HepG2 (cell line): ENCODE data around the gene HOXB6. TPM values are rescaled to one million over a fixed set of nuclear protein-coding genes. Genes with fewer than 3 reads are reported as not detected.

Experiments used
- ATAC-seq: fragments of 200-7000 bp; cut with Tn5 transposase; 3 replicates; pipeline ENCODE4 v1.9.1; 2020; ENCODE audit warnings: mild to moderate bottlenecking, moderate library complexity
- BruUV-seq: library from RNA; stranded (reverse); fragments of 400-500 nt; replicated peaks from 2 replicates; lab custom pipeline; 2021; lab: Mats Ljungman, UMichigan
- CTCF ChIA-PET: fragments of 300-600 bp; formaldehyde crosslinking; extraction: SDS; loops from one replicate; lab custom pipeline; 2021; ENCODE audit warnings: low total read pairs, inconsistent platforms, low intra/inter-chr PET ratio; lab: Yijun Ruan, JAX
- POLR2A ChIA-PET: fragments of 350-600 bp; sonication (Branson Sonifier 250); formaldehyde crosslinking; loops from one replicate; lab custom pipeline; 2020; ENCODE audit warnings: antibody characterized with exemption, inconsistent platforms; lab: Yijun Ruan, JAX
- DNase-seq: peaks from one replicate; pipeline ENCODE4 v3.0.0-alpha.2; 2015; ENCODE audit warnings: low spot score
- FAIRE-seq: peaks from 3 replicates; lab custom pipeline; 2011; peaks lifted over from hg19 to GRCh38; lab: Jason Lieb, UNC
- H2AFZ ChIP-seq: one replicate; pipeline ENCODE4 v1.6.1; 2011; ENCODE audit warnings: low read length, inconsistent platforms
- H3K27ac ChIP-seq: fragments of 300-600 bp; 3 replicates; pipeline ENCODE4 v1.8.0; 2011; ENCODE audit warnings: mixed run types, mild to moderate bottlenecking, mixed read lengths, low read length, inconsistent platforms; ENCODE audit not compliant: insufficient read depth; ENCODE audit errors: extremely low read length
- H3K27me3 ChIP-seq, 2 experiments: fragments of 200-600 bp in 1 of 2; 2 replicates in 1 of 2; 3 replicates in 1 of 2; pipeline versions ENCODE4 v1.6.0 to v1.8.0; 2011; ENCODE audit warnings: low read length in 2 of 2, mild to moderate bottlenecking in 2 of 2, moderate library complexity in 2 of 2, inconsistent platforms in 1 of 2; ENCODE audit not compliant: insufficient read depth in 2 of 2, control insufficient read depth in 1 of 2
- H3K36me3 ChIP-seq, 2 experiments: fragments of 200-600 bp in 1 of 2; replicated peaks in 1 of 2; 2 replicates in 1 of 2; 3 replicates in 1 of 2; pipeline versions ENCODE4 v1.5.1 to v1.8.0; 2011; ENCODE audit warnings: low read length in 2 of 2, inconsistent platforms in 1 of 2; ENCODE audit not compliant: insufficient read depth in 2 of 2, control insufficient read depth in 1 of 2
- H3K4me1 ChIP-seq: 2 replicates; pipeline ENCODE4 v1.5.1; 2012; ENCODE audit warnings: low read length, inconsistent platforms; ENCODE audit not compliant: insufficient read depth
- H3K4me2 ChIP-seq: 2 replicates; pipeline ENCODE4 v1.6.0; 2011; ENCODE audit warnings: low read depth, low read length, inconsistent platforms
- H3K4me3 ChIP-seq, 3 experiments: fragments of 200-600 bp in 1 of 3; sonication (generic), shearing (Covaris generic) in 1 of 3; replicated peaks in 1 of 3; 2 replicates each; pipeline ENCODE4 v1.5.1; 2011 to 2016; ENCODE audit warnings: low read length in 3 of 3, inconsistent platforms in 2 of 3, low read depth in 2 of 3, mild to moderate bottlenecking in 2 of 3, control low read depth in 1 of 3, mixed read lengths in 1 of 3; ENCODE audit not compliant: insufficient read depth in 1 of 3
- H3K79me2 ChIP-seq: one replicate; pipeline ENCODE4 v1.6.1; 2011; ENCODE audit warnings: low read length, inconsistent platforms; ENCODE audit not compliant: insufficient read depth
- H3K9ac ChIP-seq: 2 replicates; pipeline ENCODE4 v1.6.0; 2011; ENCODE audit warnings: mild to moderate bottlenecking, low read depth, low read length, inconsistent platforms; ENCODE audit not compliant: insufficient read depth
- H3K9me3 ChIP-seq: 2 replicates; pipeline ENCODE4 v1.5.1; 2012; ENCODE audit warnings: mild to moderate bottlenecking, low read length
- H4K20me1 ChIP-seq: 2 replicates; pipeline ENCODE4 v1.6.0; 2011; ENCODE audit warnings: inconsistent platforms, mild to moderate bottlenecking, low read length, moderate library complexity; ENCODE audit not compliant: insufficient read depth
- AGO2 ChIP-seq: fragments of 200-400 bp; formaldehyde crosslinking; optimal IDR thresholded peaks from 2 replicates; pipeline ENCODE3; 2017; ENCODE audit warnings: mild to moderate bottlenecking, low read depth, low read length, moderate library complexity
- ARNT ChIP-seq: fragments of 450-650 bp; IDR thresholded peaks from 2 replicates; pipeline ENCODE4 v1.6.1; 2017
- IRF2 ChIP-seq: IDR thresholded peaks from 2 replicates; pipeline ENCODE4 v1.6.1; 2018; ENCODE audit warnings: missing genetic modification reagents, missing compliant biosample characterization
- KDM5B ChIP-seq: sonication (generic); formaldehyde crosslinking; IDR thresholded peaks from 2 replicates; pipeline ENCODE4 v1.4.0; 2020; ENCODE audit warnings: missing genetic modification reagents, mild to moderate bottlenecking, borderline replicate concordance
- MEIS2 ChIP-seq: sonication (generic); formaldehyde crosslinking; IDR thresholded peaks from 2 replicates; pipeline ENCODE4 v1.9.0; 2021; ENCODE audit warnings: mild to moderate bottlenecking, missing genetic modification reagents
- SMARCE1 ChIP-seq: fragments of 450-650 bp; IDR thresholded peaks from 2 replicates; pipeline ENCODE4 v1.6.1; 2017; ENCODE audit warnings: borderline replicate concordance
- SP1 ChIP-seq, 2 experiments: fragments of 450-650 bp in 1 of 2; sonication (generic) in 1 of 2; formaldehyde crosslinking in 1 of 2; IDR thresholded peaks; 2 replicates each; pipeline versions ENCODE4 v1.4.0 to v1.6.1; 2016 to 2020; ENCODE audit warnings: missing genetic modification reagents in 1 of 2
- ZNF263 ChIP-seq: sonication (generic); formaldehyde crosslinking; IDR thresholded peaks from 2 replicates; pipeline ENCODE4 v1.4.0; 2020; ENCODE audit warnings: missing genetic modification reagents
- ZNF724P ChIP-seq: sonication (generic); formaldehyde crosslinking; IDR thresholded peaks from 2 replicates; pipeline ENCODE4 v1.8.0; 2022; ENCODE audit warnings: missing genetic modification reagents, borderline replicate concordance
- ZNF788 ChIP-seq: sonication (generic); formaldehyde crosslinking; IDR thresholded peaks from 2 replicates; pipeline ENCODE4 v1.5.0; 2020; ENCODE audit warnings: mild to moderate bottlenecking, missing genetic modification reagents, borderline replicate concordance
- WGBS: methylation state at CpG from one replicate; pipeline ENCODE4 v1.1.6; 2017; ENCODE audit warnings: low lambda C conversion rate; 5-methylcytosine and 5-hydroxymethylcytosine counted together
- in situ Hi-C: cut with HindIII; loops from 2 replicates; pipeline ENCODE4 v1.10.0; 2017; ENCODE audit warnings: low pct_unique_long_range_greater_than_20kb; ENCODE audit not compliant: extremely low pct_ligation_motif_present
- intact Hi-C: fragments of 100-400 bp; cut with micrococcal nuclease; formaldehyde crosslinking; loops from one replicate; pipeline ENCODE4 v1.10.0; 2022; ENCODE audit not compliant: unreplicated experiment
- polyA plus RNA-seq, 8 experiments: library from polyadenylated mRNA; depleted of rRNA in 3 of 8; stranded (reverse) in 7 of 8; unstranded in 1 of 8; fragments of >200 nt; fragmentation: Illumina TruSeq in 4 of 8; extraction: Trizol in 4 of 8; gene quantifications; 2 replicates each; pipeline versions ENCODE4 v1.2.1 to v1.2.3, GENCODE V29; 2011 to 2016; ENCODE audit warnings: low read depth in 4 of 8, missing spikeins in 1 of 8, mixed read lengths in 1 of 8; ENCODE audit not compliant: insufficient read depth in 1 of 8
- total RNA-seq, 5 experiments: library from RNA; depleted of rRNA; stranded (reverse); fragments of >200 nt; fragmentation: Illumina TruSeq; extraction: Trizol; gene quantifications; 2 replicates each; pipeline ENCODE4 v1.2.3, GENCODE V29; 2016; ENCODE audit warnings: low read depth in 1 of 5
- TF ChIP-seq, protein P1 (sequence below): sonication (generic); formaldehyde crosslinking; IDR thresholded peaks from 2 replicates; pipeline ENCODE4 v1.4.0; 2020; ENCODE audit warnings: missing genetic modification reagents, mild to moderate bottlenecking, borderline replicate concordance
- TF ChIP-seq, protein P2 (sequence below): sonication (generic); formaldehyde crosslinking; IDR thresholded peaks from 2 replicates; pipeline ENCODE4 v1.5.1; 2020; ENCODE audit warnings: mild to moderate bottlenecking, missing genetic modification reagents, moderate library complexity
- TF ChIP-seq, protein P3 (sequence below): sonication (generic); formaldehyde crosslinking; IDR thresholded peaks from 2 replicates; pipeline ENCODE4 v1.4.0; 2020; ENCODE audit warnings: missing genetic modification reagents
- TF ChIP-seq, protein P4 (sequence below): sonication (generic); formaldehyde crosslinking; IDR thresholded peaks from 2 replicates; pipeline ENCODE4 v1.8.0; 2022; ENCODE audit warnings: mild to moderate bottlenecking, missing genetic modification reagents, moderate library complexity

The HOXB6 gene
- total and polyA plus RNA-seq, 2 of the 13 experiments (the other 11 are each of a cell fraction or from before 2014, with no cell fraction given): not detected

DNA sequence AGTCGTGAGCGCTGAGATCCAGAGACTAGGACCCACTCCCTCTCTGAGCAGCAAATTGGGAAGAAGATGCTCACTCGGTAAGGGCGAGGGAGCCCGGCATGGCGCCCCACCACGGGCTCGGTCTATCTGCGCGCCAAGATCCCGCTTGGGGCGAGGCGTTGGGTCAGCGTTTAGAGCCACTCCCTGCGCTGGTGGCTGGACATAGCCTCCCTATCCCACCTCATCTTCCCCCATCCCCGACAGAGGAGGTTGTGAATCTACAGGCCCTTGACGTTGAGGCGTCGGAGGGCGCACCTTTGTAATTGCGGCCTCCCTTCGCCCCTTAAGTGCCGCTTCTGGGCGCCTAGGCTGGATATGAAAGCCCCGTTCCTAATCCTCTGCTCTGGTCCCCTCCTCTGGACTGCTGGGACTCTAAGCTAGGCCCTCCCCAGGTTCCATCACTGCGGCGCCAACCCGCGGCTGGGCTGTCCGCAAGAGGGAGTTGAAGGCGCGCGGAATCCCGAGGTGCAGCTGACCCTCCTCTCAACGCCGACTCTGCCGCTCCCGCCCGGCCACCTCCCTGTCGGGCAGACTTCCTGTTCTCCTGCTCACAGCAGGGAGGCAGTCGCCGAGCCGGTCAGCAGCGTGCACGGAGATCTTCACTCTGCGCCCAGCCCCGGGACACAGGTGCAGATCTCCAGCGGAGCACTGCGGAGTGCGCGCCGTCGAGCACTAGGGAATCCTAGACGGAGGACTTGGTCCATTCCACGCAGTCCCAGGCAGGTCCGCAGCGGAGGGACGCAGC lies 37.5 kb upstream of the HOXB6 start (continued):
- no peak for TF ChIP-seq SP1 (IDR thresholded peaks at IDR 0.05)
- no peak for TF ChIP-seq SP1 (CRISPR knock-in tag; IDR thresholded peaks at IDR 0.05)
- no peak for TF ChIP-seq ARNT
- no peak for TF ChIP-seq ZNF724P (CRISPR knock-in tag)
- TF ChIP-seq KDM5B: no peak

DNA sequence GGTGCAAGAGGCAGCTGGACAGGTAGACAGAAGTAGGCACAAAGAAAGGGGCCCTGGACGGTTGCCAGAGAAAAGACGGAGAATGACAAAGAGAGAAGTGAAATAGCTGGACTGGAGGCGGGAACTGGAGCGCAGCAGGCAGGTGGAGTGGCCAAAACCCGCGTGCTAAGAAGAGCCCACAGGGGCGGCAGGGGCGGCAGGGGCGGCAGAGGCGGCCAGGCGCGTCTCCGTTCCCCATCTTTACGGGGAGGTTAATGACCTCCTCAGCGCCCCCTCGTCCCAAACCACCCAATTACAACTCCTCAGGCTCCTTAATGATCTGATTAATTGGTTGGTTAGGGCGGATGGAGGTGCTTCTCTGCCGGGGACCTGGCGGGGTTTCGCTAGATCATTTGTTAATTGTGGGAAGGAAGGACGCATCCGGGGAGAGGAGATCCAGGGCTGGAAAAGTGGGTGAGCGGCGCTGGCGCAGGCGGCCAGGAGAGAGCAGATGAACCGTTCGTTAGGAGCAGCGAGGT lies 36.8 kb upstream of the HOXB6 start:
- CTCF ChIA-PET: no interaction called here
- no peak for DNase-seq
- Histone ChIP-seq H3K27me3 (peaks cover 28 to 99% of the 10 kb centered on the region in 2 experiments), H3K4me2 (no peak overlapping the region), H3K4me1 (no peaks in the 10 kb centered on the region), H3K79me2 (no peaks in the 10 kb centered on the region), H3K9ac (no peak overlapping the region), H3K4me3 (no peak overlapping the region), H3K27ac (no peak overlapping the region), H3K36me3 (no peaks in the 10 kb centered on the region), H3K9me3 (no peaks in the 10 kb centered on the region), H4K20me1 (no peaks in the 10 kb centered on the region), H2AFZ (no peak overlapping the region)
- WGBS: 43% methylated on average over 28 of the region's 29 CpGs
- ATAC-seq: no peak
- BruUV-seq: no TSS peak
- POLR2A ChIA-PET: no interaction called here
- intact Hi-C loops (no loop called here), in situ Hi-C loops (no loop called here)
- FAIRE-seq: no peak
- TF ChIP-seq SMARCE1: no peak
- no peak for TF ChIP-seq ZNF788 (CRISPR knock-in tag)
- TF ChIP-seq, protein P1, sequence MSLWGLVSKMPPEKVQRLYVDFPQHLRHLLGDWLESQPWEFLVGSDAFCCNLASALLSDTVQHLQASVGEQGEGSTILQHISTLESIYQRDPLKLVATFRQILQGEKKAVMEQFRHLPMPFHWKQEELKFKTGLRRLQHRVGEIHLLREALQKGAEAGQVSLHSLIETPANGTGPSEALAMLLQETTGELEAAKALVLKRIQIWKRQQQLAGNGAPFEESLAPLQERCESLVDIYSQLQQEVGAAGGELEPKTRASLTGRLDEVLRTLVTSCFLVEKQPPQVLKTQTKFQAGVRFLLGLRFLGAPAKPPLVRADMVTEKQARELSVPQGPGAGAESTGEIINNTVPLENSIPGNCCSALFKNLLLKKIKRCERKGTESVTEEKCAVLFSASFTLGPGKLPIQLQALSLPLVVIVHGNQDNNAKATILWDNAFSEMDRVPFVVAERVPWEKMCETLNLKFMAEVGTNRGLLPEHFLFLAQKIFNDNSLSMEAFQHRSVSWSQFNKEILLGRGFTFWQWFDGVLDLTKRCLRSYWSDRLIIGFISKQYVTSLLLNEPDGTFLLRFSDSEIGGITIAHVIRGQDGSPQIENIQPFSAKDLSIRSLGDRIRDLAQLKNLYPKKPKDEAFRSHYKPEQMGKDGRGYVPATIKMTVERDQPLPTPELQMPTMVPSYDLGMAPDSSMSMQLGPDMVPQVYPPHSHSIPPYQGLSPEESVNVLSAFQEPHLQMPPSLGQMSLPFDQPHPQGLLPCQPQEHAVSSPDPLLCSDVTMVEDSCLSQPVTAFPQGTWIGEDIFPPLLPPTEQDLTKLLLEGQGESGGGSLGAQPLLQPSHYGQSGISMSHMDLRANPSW (CRISPR knock-in tag): no peak
- TF ChIP-seq ZNF263 (CRISPR knock-in tag): no peak
- no peak for TF ChIP-seq MEIS2
- no peak for TF ChIP-seq IRF2
- TF ChIP-seq, protein P2, sequence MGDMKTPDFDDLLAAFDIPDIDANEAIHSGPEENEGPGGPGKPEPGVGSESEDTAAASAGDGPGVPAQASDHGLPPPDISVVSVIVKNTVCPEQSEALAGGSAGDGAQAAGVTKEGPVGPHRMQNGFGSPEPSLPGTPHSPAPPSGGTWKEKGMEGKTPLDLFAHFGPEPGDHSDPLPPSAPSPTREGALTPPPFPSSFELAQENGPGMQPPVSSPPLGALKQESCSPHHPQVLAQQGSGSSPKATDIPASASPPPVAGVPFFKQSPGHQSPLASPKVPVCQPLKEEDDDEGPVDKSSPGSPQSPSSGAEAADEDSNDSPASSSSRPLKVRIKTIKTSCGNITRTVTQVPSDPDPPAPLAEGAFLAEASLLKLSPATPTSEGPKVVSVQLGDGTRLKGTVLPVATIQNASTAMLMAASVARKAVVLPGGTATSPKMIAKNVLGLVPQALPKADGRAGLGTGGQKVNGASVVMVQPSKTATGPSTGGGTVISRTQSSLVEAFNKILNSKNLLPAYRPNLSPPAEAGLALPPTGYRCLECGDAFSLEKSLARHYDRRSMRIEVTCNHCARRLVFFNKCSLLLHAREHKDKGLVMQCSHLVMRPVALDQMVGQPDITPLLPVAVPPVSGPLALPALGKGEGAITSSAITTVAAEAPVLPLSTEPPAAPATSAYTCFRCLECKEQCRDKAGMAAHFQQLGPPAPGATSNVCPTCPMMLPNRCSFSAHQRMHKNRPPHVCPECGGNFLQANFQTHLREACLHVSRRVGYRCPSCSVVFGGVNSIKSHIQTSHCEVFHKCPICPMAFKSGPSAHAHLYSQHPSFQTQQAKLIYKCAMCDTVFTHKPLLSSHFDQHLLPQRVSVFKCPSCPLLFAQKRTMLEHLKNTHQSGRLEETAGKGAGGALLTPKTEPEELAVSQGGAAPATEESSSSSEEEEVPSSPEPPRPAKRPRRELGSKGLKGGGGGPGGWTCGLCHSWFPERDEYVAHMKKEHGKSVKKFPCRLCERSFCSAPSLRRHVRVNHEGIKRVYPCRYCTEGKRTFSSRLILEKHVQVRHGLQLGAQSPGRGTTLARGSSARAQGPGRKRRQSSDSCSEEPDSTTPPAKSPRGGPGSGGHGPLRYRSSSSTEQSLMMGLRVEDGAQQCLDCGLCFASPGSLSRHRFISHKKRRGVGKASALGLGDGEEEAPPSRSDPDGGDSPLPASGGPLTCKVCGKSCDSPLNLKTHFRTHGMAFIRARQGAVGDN (CRISPR knock-in tag): no peak
- TF ChIP-seq, protein P3, sequence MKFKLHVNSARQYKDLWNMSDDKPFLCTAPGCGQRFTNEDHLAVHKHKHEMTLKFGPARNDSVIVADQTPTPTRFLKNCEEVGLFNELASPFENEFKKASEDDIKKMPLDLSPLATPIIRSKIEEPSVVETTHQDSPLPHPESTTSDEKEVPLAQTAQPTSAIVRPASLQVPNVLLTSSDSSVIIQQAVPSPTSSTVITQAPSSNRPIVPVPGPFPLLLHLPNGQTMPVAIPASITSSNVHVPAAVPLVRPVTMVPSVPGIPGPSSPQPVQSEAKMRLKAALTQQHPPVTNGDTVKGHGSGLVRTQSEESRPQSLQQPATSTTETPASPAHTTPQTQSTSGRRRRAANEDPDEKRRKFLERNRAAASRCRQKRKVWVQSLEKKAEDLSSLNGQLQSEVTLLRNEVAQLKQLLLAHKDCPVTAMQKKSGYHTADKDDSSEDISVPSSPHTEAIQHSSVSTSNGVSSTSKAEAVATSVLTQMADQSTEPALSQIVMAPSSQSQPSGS (CRISPR knock-in tag): no peak
- no peak for TF ChIP-seq AGO2
- TF ChIP-seq, protein P4, sequence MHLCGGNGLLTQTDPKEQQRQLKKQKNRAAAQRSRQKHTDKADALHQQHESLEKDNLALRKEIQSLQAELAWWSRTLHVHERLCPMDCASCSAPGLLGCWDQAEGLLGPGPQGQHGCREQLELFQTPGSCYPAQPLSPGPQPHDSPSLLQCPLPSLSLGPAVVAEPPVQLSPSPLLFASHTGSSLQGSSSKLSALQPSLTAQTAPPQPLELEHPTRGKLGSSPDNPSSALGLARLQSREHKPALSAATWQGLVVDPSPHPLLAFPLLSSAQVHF (CRISPR knock-in tag): no peak
